Neuronal stem cell (in vitro differentiated cells): ENCODE measurements around the gene SBNO2.
A peak's percentile ranks its signal among the peaks of the same experiment; 100 is the strongest.

ENCODE experiments used
- DNase-seq: peaks from one replicate; pipeline ENCODE4 v3.0.0-alpha.2; 2013; ENCODE audit warnings: low spot score
- H2AFZ ChIP-seq: one replicate; pipeline ENCODE4 v1.6.1; 2013; ENCODE audit warnings: mild to moderate bottlenecking, low read length, inconsistent platforms
- H2AK5ac ChIP-seq: 2 replicates; pipeline ENCODE4 v1.6.1; 2013; ENCODE audit warnings: low read depth, mild to moderate bottlenecking, inconsistent platforms, low read length, moderate library complexity, mixed read lengths
- H2BK120ac ChIP-seq: 2 replicates; pipeline ENCODE4 v1.6.1; 2013; ENCODE audit warnings: low read depth, mild to moderate bottlenecking, inconsistent platforms, low read length, moderate library complexity, mixed read lengths
- H2BK12ac ChIP-seq: one replicate; pipeline ENCODE4 v1.6.1; 2013; ENCODE audit warnings: low read length, inconsistent platforms
- H2BK15ac ChIP-seq: 2 replicates; pipeline ENCODE4 v1.6.1; 2013; ENCODE audit warnings: mild to moderate bottlenecking, low read length, inconsistent platforms, mixed read lengths
- H2BK5ac ChIP-seq: one replicate; pipeline ENCODE4 v1.6.1; 2013; ENCODE audit warnings: inconsistent platforms, mild to moderate bottlenecking, low read length, moderate library complexity
- H3K14ac ChIP-seq: one replicate; pipeline ENCODE4 v1.6.1; 2013; ENCODE audit warnings: low read length, inconsistent platforms
- H3K18ac ChIP-seq: 2 replicates; pipeline ENCODE4 v1.6.1; 2013; ENCODE audit warnings: low read length, inconsistent platforms
- H3K23ac ChIP-seq: 2 replicates; pipeline ENCODE4 v1.6.1; 2013; ENCODE audit warnings: low read depth, mild to moderate bottlenecking, mixed read lengths, low read length, inconsistent platforms; ENCODE audit not compliant: poor library complexity
- H3K27ac ChIP-seq: replicated peaks from 3 replicates; pipeline ENCODE4 v1.5.1; 2013; ENCODE audit warnings: low read length, inconsistent platforms
- H3K27me3 ChIP-seq, 3 experiments: 2 replicates each; pipeline ENCODE4 v1.6.1; 2013; ENCODE audit warnings: low read length in 3 of 3, mild to moderate bottlenecking in 2 of 3, inconsistent platforms in 1 of 3, low read depth in 1 of 3, mixed read lengths in 1 of 3, moderate library complexity in 1 of 3; ENCODE audit not compliant: control insufficient read depth in 3 of 3, insufficient read depth in 3 of 3
- H3K36me3 ChIP-seq, 2 donors: replicated peaks in 1 of 2; 2 replicates each; pipeline ENCODE4 v1.6.1; 2013; ENCODE audit warnings: low read length in 2 of 2; ENCODE audit not compliant: control insufficient read depth in 2 of 2, insufficient read depth in 2 of 2
- H3K4ac ChIP-seq: 2 replicates; pipeline ENCODE4 v1.6.1; 2013; ENCODE audit warnings: inconsistent platforms, mild to moderate bottlenecking, low read length, moderate library complexity
- H3K4me1 ChIP-seq, 2 donors: 1 replicate in 1 of 2; 2 replicates in 1 of 2; pipeline ENCODE4 v1.6.1; 2013; ENCODE audit warnings: low read length in 2 of 2, low read depth in 1 of 2; ENCODE audit not compliant: control insufficient read depth in 2 of 2, insufficient read depth in 1 of 2
- H3K4me2 ChIP-seq: one replicate; pipeline ENCODE4 v1.6.1; 2013; ENCODE audit warnings: mild to moderate bottlenecking, low read length, inconsistent platforms; ENCODE audit not compliant: insufficient read depth, poor library complexity, severe bottlenecking
- H3K4me3 ChIP-seq, 2 donors: 2 replicates each; pipeline ENCODE4 v1.5.1; 2013; ENCODE audit warnings: low read length in 2 of 2, mild to moderate bottlenecking in 2 of 2, inconsistent platforms in 1 of 2, moderate library complexity in 1 of 2
- H3K79me1 ChIP-seq: one replicate; pipeline ENCODE4 v1.6.1; 2013; ENCODE audit warnings: low read depth, mild to moderate bottlenecking, inconsistent platforms, low read length, moderate library complexity
- H3K9ac ChIP-seq: one replicate; pipeline ENCODE4 v1.6.1; 2013; ENCODE audit warnings: mild to moderate bottlenecking, low read depth, low read length, inconsistent platforms; ENCODE audit not compliant: poor library complexity
- H3K9me3 ChIP-seq, 2 donors: replicated peaks in 1 of 2; 2 replicates each; pipeline versions ENCODE3 to v1.6.1; 2013; ENCODE audit warnings: low read length in 2 of 2, mild to moderate bottlenecking in 2 of 2, inconsistent platforms in 1 of 2, low read depth in 1 of 2, mixed read lengths in 1 of 2, moderate library complexity in 1 of 2; ENCODE audit not compliant: control insufficient read depth in 2 of 2, insufficient read depth in 1 of 2
- H4K8ac ChIP-seq: one replicate; pipeline ENCODE4 v1.6.1; 2013; ENCODE audit warnings: low read depth, mild to moderate bottlenecking, inconsistent platforms, low read length, moderate library complexity
- H4K91ac ChIP-seq: one replicate; pipeline ENCODE4 v1.6.1; 2013; ENCODE audit warnings: low read length, low read depth, mild to moderate bottlenecking, inconsistent platforms; ENCODE audit not compliant: poor library complexity
- WGBS, 2 donors: extraction: QIAGEN DNeasy Blood & Tissue Kit; methylation state at CpG; one replicate each; pipeline ENCODE4 v1.1.7; 2013; ENCODE audit warnings: missing lambda C conversion rate in 2 of 2, mixed read lengths in 1 of 2; ENCODE audit not compliant: insufficient read length in 2 of 2, insufficient replicate concordance in 1 of 2; ENCODE audit errors: extremely low coverage in 2 of 2; 5-methylcytosine and 5-hydroxymethylcytosine counted together

SBNO2 gene

DNA sequence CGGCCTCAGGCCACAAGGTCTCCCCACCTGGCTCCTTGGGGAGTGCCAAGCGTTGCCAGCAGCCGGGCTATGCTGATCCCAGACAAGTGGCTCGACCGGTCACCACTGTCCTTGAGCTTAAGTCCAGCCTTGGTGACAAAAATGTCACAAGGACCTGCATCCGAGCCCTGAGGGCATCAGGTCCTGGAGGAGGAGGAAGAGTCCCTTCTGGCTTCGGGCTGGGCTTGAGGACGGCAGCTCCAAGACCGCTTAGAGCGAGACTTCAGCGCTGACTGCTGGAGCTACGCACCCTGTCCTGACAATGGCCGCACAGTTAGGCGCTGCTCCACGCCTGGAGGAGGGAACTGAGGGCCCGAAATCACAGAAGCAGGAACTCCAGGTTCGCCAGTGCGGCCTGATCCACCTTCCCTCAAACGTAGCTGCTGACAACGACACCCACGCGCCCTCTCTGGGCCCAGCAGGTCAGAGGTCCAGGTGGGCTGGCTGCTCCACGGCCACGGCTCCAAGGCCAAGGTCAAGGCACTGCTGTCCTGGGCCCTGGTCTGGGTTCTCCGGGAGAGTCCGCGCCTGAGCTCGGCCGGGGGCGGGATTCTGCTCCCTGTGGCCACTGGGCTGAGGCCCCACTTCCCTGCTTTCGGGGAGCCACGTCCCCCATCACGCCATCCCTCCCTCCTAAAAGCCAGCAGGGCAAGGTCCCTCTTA lies 7.0 kb downstream of the SBNO2 start:
- no peak overlapping the region for H3K27ac ChIP-seq
- peaks cover 4 to 13% of the 10 kb centered on the region in 2 donors for H3K9me3 ChIP-seq
- no peak overlapping the region for H4K91ac ChIP-seq
- peak overlapping the region; percentile 67 for H2BK120ac ChIP-seq
- no peak overlapping the region for H2BK12ac ChIP-seq
- peak overlapping the region; percentile 43 for H2BK15ac ChIP-seq
- peak overlapping the region; percentile 44 for H3K18ac ChIP-seq
- H3K4me2 ChIP-seq = no peak overlapping the region
- H3K36me3 ChIP-seq = peaks cover 9 to 22% of the 10 kb centered on the region in 2 donors
- no peak overlapping the region for H3K14ac ChIP-seq
- H3K79me1 ChIP-seq = peaks cover 28% of the 10 kb centered on the region
- H3K4me3 ChIP-seq = no peak overlapping the region
- DNase-seq = no peak
- no peak overlapping the region for H4K8ac ChIP-seq
- H2BK5ac ChIP-seq = no peak overlapping the region
- H3K27me3 ChIP-seq = no peaks in the 10 kb centered on the region
- peak overlapping the region; percentile 25 for H2AK5ac ChIP-seq
- no peak overlapping the region for H2AFZ ChIP-seq
- H3K4me1 ChIP-seq = peaks cover 5 to 13% of the 10 kb centered on the region in 2 donors
- peak overlapping the region; percentile 63 for H3K9ac ChIP-seq
- peak overlapping the region; percentile 71 for H3K23ac ChIP-seq
- WGBS, 2 donors = no CpG with 5 or more reads among the region's 33 CpGs
- H3K4ac ChIP-seq = no peak overlapping the region

DNA sequence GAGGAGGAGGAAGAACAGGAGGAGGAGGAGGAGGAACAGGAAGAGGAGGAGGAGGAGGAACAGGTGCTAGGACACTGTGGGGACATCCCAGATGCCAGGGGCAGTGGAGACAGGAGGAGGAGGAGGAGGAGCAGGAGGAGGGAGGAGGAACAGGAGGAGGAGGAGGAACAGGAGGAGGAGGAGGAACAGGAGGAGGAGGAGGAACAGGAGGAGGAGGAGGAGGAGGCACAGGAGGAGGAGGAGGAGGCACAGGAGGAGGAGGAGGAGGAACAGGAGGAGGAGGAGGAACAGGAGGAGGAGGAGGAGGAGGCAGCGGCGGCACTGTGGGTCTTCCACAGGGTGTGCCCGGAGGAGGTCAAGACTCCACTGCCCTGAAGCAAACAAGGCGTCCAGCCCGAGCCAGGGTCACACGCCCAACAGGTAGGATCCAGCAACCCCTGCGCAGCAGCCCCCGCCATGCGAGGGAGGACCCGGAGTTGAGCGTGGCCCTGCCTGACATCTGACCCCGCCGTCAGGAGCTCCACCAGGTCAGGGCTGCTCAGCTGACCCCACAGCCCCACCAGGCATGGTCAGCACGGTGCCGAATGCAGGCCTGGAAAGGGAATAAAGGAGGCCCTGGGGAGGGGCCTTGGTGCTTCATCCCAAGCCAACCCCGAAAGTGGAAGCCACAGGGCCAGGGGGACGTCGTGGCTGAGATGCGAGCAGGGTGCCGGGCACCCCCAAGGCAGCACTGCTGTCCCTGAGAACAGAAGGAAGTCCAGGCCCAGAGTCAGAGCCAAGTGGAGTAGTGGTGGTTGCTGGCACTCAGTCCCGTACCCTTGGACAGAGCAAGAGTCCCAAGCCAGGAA lies 9.2 kb downstream of the SBNO2 start:
- Histone ChIP-seq H2BK15ac (no peak overlapping the region), H3K23ac (no peak overlapping the region), H4K8ac (no peak overlapping the region), H2AK5ac (no peak overlapping the region), H2AFZ (no peak overlapping the region), H3K36me3 (peaks cover 3 to 22% of the 10 kb centered on the region in 2 donors), H3K79me1 (peaks cover 21% of the 10 kb centered on the region), H3K9me3 (peaks cover 1 to 13% of the 10 kb centered on the region in 2 donors), H3K4me1 (peaks cover 0 to 2% of the 10 kb centered on the region in 2 donors), H2BK5ac (no peak overlapping the region), H2BK12ac (no peak overlapping the region), H3K14ac (peak overlapping the region; percentile 8), H3K9ac (no peak overlapping the region), H3K4me2 (no peak overlapping the region), H3K27ac (no peak overlapping the region), H3K18ac (peak overlapping the region; percentile 64), H3K4ac (no peak overlapping the region), H3K27me3 (no peaks in the 10 kb centered on the region), H2BK120ac (no peak overlapping the region), H4K91ac (no peak overlapping the region), H3K4me3 (peak overlapping the region in 1 of 2 donors; percentile 14)
- WGBS, 2 donors = no CpG with 5 or more reads among the region's 21 CpGs
- no peak for DNase-seq

GRCh38 chr19:1163934-1164683 lies 10.0 kb downstream of the SBNO2 start:
- Histone ChIP-seq H3K9ac (no peak overlapping the region), H3K4me3 (no peak overlapping the region), H3K14ac (peak overlapping the region; percentile 71), H2BK120ac (no peak overlapping the region), H4K91ac (no peak overlapping the region), H4K8ac (no peak overlapping the region), H2BK5ac (peak overlapping the region; percentile 24), H3K23ac (peak overlapping the region; percentile 43), H2AK5ac (peak overlapping the region; percentile 56), H3K79me1 (peaks cover 21% of the 10 kb centered on the region), H3K27ac (no peak overlapping the region), H3K4me1 (peaks cover 0 to 2% of the 10 kb centered on the region in 2 donors), H3K18ac (peak overlapping the region; percentile 28), H3K9me3 (peaks cover 1 to 13% of the 10 kb centered on the region in 2 donors), H3K36me3 (peaks cover 3 to 21% of the 10 kb centered on the region in 2 donors), H2BK15ac (no peak overlapping the region), H3K4me2 (no peak overlapping the region), H2AFZ (no peak overlapping the region), H3K27me3 (no peaks in the 10 kb centered on the region), H3K4ac (no peak overlapping the region), H2BK12ac (no peak overlapping the region)
- no CpG with 5 or more reads among the region's 20 CpGs for WGBS, 2 donors
- DNase-seq = no peak
